ENCODE results near the gene CDH4.

The CDH4 gene

DNA sequence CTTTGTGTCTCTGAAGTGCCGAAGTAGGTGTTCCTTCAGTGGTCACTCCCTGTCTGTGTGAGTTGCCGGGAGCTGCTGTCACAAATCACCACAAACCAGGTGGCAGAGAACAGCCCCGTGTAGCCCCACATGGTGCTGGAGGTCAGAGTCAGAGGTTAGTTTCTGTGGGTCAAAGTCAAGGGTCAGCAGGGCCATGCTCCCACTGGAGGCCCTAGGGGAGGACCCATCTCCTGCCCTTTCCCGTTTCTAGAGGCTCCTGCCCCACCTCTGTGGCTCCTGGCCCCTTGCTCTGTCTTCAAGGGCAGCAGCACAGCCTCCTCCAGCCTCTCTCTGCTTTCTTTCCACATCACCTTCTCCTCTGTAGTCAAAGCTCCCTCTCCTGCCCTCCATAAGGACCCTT is 549.4 kb downstream of the CDH4 start:
- no peaks in the 10 kb centered on the region for H3K36me3 Mint-ChIP-seq (ENCODE audit: low read depth)
- peaks cover 12% of the 10 kb centered on the region for H3K27me3 Mint-ChIP-seq
- intact Hi-C loops (cut with micrococcal nuclease): no loop called here
- no peak overlapping the region for H3K4me3 Mint-ChIP-seq
- H3K4me1 Mint-ChIP-seq (ENCODE audit: low read depth): no peaks in the 10 kb centered on the region
- no peak overlapping the region for H3K27ac Mint-ChIP-seq
- H3K9me3 Mint-ChIP-seq: no peaks in the 10 kb centered on the region

DNA sequence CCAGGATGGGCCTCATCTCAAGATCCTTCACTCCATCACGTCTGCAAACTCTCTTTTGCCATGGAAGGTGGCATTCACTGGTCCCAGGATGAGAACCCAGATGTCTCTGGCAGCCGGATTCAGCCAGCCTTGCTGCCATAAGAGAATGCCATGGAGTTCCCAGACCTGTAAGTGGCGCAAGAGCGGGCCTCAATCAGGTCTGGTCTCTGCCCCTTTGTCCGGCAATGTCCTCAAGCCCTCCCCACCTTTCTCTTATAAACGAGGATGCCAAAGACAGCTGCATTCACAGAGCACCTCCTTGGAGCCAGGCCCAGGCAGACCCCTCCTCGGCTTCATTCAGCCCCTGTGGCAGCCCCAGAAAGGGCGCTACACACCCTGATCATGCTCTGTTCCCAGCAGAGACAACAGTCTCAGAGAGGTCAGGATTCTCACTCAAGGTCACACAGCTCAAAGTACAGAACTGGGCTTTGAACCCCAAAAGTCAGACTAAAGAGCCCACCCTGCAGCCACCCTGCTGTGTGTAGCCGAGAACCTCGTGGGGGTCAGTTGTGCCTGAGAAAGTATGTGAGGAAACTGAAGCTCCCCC is 549.9 kb downstream of the CDH4 start:
- Mint-ChIP-seq H3K4me3 (no peak overlapping the region), H3K4me1 (ENCODE audit: low read depth) (no peaks in the 10 kb centered on the region), H3K27ac (no peak overlapping the region), H3K36me3 (ENCODE audit: low read depth) (no peaks in the 10 kb centered on the region), H3K27me3 (peaks cover 12% of the 10 kb centered on the region), H3K9me3 (no peaks in the 10 kb centered on the region)
- intact Hi-C loops (cut with micrococcal nuclease): no loop called here

DNA sequence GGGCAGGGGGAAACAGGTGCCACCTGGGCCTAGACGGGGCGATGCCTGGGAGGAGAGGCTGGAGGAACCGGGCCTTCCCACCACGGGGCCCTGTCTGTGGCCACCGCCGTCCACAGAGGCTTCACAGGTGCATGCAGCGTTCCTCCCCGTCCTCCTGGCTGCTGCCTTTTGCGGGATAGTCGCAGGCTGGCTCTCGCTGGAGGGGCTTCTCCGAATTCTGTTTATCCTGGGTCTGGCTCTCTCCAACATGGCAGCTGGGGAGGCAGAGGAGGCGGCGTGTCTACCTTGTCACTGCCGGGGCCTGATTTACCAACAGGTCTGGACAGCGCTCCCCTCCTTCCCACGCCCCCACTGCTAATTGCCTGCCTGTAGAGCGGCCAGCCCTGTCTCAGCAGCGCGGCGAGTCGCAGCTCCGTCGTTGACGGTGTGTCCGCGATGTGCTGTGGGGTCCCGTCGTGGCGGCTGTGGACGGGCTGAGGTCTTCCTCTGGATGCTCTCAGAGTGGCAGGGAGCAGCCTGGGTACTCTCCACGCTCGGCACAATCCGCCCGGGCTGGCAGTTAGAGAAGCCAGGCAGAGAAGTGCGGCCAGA is 550.8 kb downstream of the CDH4 start:
- Mint-ChIP-seq H3K27me3 (peaks cover 12% of the 10 kb centered on the region), H3K36me3 (ENCODE audit: low read depth) (no peaks in the 10 kb centered on the region), H3K9me3 (no peaks in the 10 kb centered on the region), H3K4me3 (no peak overlapping the region), H3K27ac (no peak overlapping the region), H3K4me1 (ENCODE audit: low read depth) (no peaks in the 10 kb centered on the region)
- intact Hi-C loops (cut with micrococcal nuclease): no loop called here

DNA sequence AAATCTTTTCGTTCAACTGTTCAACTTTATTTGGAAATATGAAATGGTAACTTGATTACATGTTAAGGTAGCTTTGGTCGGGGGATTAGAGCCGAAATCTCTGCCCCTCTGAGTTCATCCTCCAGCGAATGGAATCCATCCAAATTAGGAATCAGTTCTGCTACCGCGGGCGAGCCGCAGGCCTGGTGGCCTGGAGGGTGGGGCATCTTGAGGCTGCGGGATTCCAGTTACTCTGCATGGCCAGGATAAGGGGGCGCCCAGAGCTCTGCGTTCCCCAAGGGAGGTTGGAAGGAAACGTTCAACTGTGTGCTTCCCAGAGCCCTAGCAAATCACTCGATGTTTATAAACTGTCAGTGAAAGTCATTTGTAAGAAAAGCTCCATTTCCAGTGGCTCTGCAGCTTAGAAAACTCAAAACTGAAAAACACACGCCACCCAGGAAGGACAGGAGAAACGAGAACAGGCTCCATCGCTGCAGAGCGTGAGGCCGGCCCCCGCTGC is 551.4 kb downstream of the CDH4 start:
- H3K36me3 Mint-ChIP-seq (ENCODE audit: low read depth): no peaks in the 10 kb centered on the region
- no peak overlapping the region for H3K4me3 Mint-ChIP-seq
- H3K4me1 Mint-ChIP-seq (ENCODE audit: low read depth): no peaks in the 10 kb centered on the region
- H3K27me3 Mint-ChIP-seq: peaks cover 12% of the 10 kb centered on the region
- H3K9me3 Mint-ChIP-seq: no peaks in the 10 kb centered on the region
- H3K27ac Mint-ChIP-seq: no peak overlapping the region
- intact Hi-C loops (cut with micrococcal nuclease): no loop called here

DNA sequence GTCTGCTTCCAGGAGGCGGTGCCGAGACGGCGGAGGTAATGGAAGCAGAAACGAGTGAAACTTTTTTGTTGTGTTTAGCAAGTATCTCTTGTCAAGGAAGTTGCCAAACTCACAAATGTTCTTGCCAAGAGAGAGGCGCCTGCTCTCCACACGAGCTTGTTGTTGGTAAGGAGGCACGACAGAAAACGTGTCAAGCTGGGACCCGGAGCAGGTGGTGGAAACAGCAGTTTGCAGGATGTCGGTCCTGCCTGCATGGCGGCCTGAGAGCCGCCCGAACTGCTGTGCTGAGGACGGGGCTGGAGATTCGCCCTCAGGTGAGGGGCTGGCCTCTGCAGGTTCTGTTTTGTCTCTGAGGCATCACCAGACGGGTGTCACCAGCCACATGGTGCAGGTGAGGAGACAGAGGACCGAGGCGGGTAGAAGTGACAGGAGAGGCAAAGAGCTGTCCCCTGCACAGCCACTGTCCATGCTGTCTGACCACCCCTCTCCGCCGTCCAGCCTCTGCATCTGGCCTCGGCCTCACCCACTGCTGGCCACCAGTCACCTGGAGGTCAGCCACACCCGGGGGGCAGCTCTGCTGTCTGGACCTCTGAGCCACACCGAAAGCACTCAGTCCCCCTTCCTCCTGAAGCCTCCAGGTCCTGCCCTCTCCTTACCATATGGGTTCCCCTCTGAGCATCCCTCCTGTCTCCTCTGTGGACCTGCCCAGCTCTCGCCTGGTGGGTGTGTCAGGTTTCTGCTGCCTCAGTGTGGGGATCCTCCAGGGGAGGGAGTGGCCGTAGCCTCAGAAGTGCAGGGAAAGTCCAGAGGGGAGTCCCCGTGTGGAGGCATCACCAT is 552.1 kb downstream of the CDH4 start:
- intact Hi-C loops (cut with micrococcal nuclease): no loop called here

DNA sequence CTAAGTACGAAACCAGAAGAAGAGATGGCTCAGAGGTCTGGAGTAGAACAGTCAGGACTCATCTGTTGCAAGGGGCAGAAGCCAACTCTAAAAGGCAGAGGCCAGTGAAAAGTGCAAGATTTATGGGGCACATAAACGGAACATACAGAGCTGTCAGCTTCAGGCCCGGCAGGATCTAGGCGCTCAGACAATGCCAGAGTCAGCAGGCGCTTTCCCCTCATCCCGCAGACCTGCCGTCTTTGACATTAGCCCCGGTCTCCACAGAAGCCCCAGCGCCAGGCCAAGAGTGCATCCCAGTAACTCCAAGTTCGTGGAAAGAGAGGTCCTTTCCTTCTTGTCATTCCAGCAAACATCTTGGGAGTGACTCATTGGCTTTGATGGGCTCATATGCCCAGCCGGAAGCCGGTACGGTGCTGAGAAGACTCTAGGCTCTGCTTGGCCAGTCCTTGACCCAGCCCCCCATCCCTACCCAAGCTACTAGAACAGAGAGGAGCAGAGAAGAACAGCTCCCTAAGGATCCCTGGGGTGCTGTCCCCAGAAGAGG is 552.8 kb downstream of the CDH4 start:
- intact Hi-C loops (cut with micrococcal nuclease): no loop called here
- Mint-ChIP-seq H3K27me3 (peaks cover 12% of the 10 kb centered on the region), H3K36me3 (ENCODE audit: low read depth) (no peaks in the 10 kb centered on the region), H3K4me3 (no peak overlapping the region), H3K9me3 (no peaks in the 10 kb centered on the region), H3K27ac (no peak overlapping the region), H3K4me1 (ENCODE audit: low read depth) (no peaks in the 10 kb centered on the region)

More for the DNA sequence above, 552.1 kb downstream of the CDH4 start:
- H3K27ac Mint-ChIP-seq: no peak overlapping the region
- H3K36me3 Mint-ChIP-seq (ENCODE audit: low read depth): no peaks in the 10 kb centered on the region
- H3K27me3 Mint-ChIP-seq: peaks cover 12% of the 10 kb centered on the region
- H3K4me1 Mint-ChIP-seq (ENCODE audit: low read depth): no peaks in the 10 kb centered on the region
- H3K4me3 Mint-ChIP-seq: no peak overlapping the region
- H3K9me3 Mint-ChIP-seq: no peaks in the 10 kb centered on the region

DNA sequence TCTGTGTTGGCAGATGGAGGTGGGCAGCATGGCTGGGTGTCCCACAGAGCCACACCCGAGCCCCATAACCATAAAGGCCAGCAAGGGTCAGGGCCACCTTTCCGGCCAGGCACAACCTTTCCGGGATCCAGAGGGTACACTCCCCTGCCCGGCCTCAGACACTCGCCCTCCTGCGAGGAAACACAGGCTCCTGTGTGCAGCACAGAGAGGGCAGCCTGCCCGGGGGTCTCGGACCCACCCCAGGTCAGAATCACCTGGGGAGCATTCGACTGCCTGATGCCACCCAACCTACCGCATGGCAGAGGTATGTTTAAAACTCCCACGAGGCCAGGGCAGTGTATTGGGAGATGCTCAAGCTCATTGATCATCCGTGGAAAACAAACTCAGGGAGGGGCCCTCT is 553.3 kb downstream of the CDH4 start:
- no peaks in the 10 kb centered on the region for H3K9me3 Mint-ChIP-seq
- peaks cover 12% of the 10 kb centered on the region for H3K27me3 Mint-ChIP-seq
- intact Hi-C loops (cut with micrococcal nuclease): no loop called here
- no peak overlapping the region for H3K27ac Mint-ChIP-seq
- H3K4me1 Mint-ChIP-seq (ENCODE audit: low read depth): no peaks in the 10 kb centered on the region
- no peak overlapping the region for H3K4me3 Mint-ChIP-seq
- no peaks in the 10 kb centered on the region for H3K36me3 Mint-ChIP-seq (ENCODE audit: low read depth)

DNA sequence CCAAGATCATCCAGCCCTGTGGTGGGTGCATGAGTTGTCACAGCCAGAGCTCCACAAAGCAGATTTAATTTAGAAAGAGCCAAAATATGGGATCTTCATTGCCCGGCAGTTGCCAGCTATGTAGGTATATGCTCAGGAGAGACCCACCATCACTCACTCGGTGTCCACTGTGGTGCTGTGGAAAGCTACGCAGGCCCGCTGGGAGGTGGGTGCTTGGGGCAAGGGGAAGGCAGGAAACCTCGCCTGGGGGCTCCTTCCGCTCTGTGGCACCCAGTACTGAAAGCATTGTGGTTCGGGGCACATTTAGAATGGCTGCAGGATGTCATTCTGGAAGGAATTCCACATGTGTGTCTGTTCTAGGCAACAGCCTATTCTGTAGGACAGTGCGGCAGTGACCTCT is 553.7 kb downstream of the CDH4 start:
- H3K9me3 Mint-ChIP-seq: no peaks in the 10 kb centered on the region
- no peak overlapping the region for H3K4me3 Mint-ChIP-seq
- peaks cover 12% of the 10 kb centered on the region for H3K27me3 Mint-ChIP-seq
- no peak overlapping the region for H3K27ac Mint-ChIP-seq
- intact Hi-C loops (cut with micrococcal nuclease): no loop called here
- no peaks in the 10 kb centered on the region for H3K36me3 Mint-ChIP-seq (ENCODE audit: low read depth)
- H3K4me1 Mint-ChIP-seq (ENCODE audit: low read depth): no peaks in the 10 kb centered on the region

DNA sequence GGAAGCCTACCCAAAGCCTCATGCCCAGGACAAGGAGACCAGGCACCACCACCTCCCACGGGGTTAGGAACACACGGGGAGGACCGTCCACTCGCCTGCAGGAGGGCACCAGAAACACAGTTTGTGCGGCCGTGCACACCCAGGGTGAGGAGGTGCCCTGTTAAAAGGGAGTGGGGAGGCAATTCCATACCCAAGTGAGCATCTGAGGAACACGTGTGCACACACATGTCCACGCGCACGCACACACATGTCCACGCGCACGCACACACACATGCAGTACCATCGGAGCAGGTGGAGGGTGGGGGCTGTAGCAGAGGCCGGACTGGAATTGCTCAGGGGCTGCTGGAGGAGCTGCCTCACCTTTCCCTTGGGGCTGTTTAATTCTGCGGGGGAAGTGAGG is 554.3 kb downstream of the CDH4 start:
- intact Hi-C loops (cut with micrococcal nuclease): no loop called here
- Mint-ChIP-seq H3K27ac (no peak overlapping the region), H3K9me3 (no peaks in the 10 kb centered on the region), H3K4me3 (no peak overlapping the region), H3K36me3 (ENCODE audit: low read depth) (no peaks in the 10 kb centered on the region), H3K27me3 (peaks cover 12% of the 10 kb centered on the region), H3K4me1 (ENCODE audit: low read depth) (no peaks in the 10 kb centered on the region)

DNA sequence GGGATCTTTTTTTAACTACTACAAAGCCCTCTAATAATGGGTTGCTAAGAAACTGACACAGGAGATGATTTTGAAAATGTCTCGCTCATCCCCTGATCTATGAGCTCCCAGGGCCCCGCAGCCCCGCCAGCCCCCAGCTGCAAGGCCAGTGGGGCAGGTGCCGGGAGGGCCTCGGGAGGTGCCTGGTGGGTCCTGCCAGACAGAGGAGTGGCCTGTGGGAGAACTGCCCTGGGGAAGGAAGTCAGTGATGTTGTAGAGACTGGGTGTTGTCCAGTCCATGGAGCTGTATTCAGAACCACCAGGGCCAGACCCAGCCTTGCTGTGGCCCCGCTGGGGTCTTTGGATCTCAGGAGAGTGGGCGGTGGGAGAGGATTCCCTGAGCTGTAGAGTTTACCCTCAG is 554.9 kb downstream of the CDH4 start:
- H3K27ac Mint-ChIP-seq: no peak overlapping the region
- H3K4me1 Mint-ChIP-seq (ENCODE audit: low read depth): no peaks in the 10 kb centered on the region
- intact Hi-C loops (cut with micrococcal nuclease): no loop called here
- no peak overlapping the region for H3K4me3 Mint-ChIP-seq
- no peaks in the 10 kb centered on the region for H3K36me3 Mint-ChIP-seq (ENCODE audit: low read depth)
- peaks cover 12% of the 10 kb centered on the region for H3K27me3 Mint-ChIP-seq
- H3K9me3 Mint-ChIP-seq: no peaks in the 10 kb centered on the region

DNA sequence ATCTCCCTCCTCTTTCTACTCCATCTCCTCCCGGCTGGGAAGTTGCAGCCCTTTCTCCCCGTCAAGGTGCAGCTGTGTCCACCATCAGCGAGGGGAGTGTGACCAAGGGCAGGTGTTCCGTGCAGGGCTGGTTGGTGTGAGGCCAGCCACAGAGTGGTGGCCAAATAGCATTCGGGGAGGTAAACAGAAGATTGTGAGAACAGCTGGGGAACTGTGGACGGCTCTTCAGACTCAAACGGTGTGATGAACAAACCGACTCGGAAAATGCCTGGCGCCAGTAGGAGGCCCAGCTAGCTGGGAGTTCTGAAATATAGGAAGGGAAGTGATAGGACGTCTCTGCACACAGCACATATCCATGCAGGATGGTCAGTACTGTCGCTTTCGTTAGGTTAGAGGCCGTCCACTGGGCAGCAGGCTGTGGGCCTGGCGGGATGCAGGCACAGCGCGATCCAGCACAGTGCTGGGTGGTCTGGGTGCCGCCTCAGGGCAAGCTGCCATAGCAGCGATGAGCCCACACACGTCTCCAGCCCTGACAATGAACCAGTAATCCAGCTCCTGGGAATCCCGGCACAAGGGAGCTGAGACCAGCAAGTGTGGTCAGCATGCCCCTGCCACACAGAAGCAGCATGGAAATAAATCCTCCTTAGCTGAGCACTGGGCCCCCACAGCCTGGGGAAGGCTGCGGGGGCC is 555.6 kb downstream of the CDH4 start:
- H3K9me3 Mint-ChIP-seq: no peaks in the 10 kb centered on the region
- H3K27me3 Mint-ChIP-seq: peaks cover 12% of the 10 kb centered on the region
- H3K27ac Mint-ChIP-seq: no peak overlapping the region
- H3K36me3 Mint-ChIP-seq (ENCODE audit: low read depth): no peaks in the 10 kb centered on the region
- no peak overlapping the region for H3K4me3 Mint-ChIP-seq
- H3K4me1 Mint-ChIP-seq (ENCODE audit: low read depth): no peaks in the 10 kb centered on the region
- intact Hi-C loops (cut with micrococcal nuclease): no loop called here

DNA sequence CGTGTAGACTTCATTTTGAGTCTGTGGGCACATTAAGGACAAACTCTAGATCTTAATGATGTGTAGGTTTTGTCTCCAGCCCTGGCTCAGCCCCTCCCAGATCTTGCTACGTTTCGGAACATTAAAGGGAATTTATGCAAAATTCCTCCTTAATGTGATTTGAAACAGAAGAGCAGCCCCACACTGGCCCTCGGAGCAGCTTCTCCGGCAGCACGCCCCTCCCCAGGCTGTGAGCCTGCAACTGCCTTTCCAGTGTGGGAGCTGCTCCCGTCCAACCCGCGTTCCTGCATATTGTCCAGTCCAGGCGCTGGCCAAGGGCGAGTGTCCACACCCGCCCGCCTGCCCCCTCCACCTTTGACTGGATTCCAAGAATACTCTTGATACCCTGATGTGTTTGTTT is 556.4 kb downstream of the CDH4 start:
- Mint-ChIP-seq H3K27ac (no peak overlapping the region), H3K27me3 (peaks cover 11% of the 10 kb centered on the region), H3K9me3 (no peaks in the 10 kb centered on the region), H3K36me3 (ENCODE audit: low read depth) (no peaks in the 10 kb centered on the region), H3K4me3 (no peak overlapping the region), H3K4me1 (ENCODE audit: low read depth) (no peaks in the 10 kb centered on the region)
- intact Hi-C loops (cut with micrococcal nuclease): no loop called here

DNA sequence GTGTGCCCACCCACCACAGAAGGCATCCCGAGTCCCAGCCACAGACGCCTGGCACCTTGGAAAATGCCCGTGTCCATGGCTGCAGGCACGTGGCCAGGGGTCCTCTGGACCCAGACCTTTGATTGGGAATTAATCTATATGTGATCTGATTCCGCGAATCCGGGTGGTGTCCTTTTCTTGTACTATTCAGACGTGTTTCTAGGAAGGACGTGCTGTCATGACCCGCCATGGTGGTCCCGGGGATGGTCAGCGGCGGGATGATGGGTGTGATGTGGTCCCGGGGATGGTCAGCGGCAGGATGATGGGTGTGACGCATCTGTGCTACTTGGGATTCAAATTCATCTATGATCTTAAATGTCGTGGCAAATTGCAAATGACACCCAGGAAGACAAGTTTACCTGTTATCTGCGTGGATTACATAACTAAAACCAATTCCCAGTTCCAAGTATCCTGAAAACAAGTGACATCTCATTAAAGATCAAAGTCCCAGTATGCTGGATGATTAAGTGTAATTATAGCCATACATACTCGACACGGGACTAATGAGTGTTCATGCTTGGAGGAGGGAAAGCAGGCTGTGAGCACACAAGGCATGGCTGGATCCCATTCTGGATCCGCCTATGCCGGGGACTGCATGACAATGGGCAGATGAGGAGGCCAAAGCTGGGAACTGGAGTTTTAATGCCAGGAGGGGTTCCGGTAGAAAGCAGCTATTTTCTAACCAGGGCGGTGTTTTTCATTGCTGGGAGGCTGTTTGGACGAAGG is 557.1 kb downstream of the CDH4 start:
- Mint-ChIP-seq H3K27me3 (peaks cover 4% of the 10 kb centered on the region), H3K27ac (no peak overlapping the region), H3K9me3 (no peaks in the 10 kb centered on the region), H3K36me3 (ENCODE audit: low read depth) (no peaks in the 10 kb centered on the region), H3K4me3 (no peak overlapping the region), H3K4me1 (ENCODE audit: low read depth) (no peaks in the 10 kb centered on the region)
- intact Hi-C loops (cut with micrococcal nuclease): no loop called here

Data from dendritic cell treated with granulocyte-macrophage colony-stimulating factor and Interleukin-4, amounts not matched to agents 40 ng/mL and 50 ng/mL, for 4 days (primary cell).